Lower lobe of right lung (tissue), 2 donors: ENCODE data around the gene PTBP2. TPM values are rescaled to one million over a fixed set of nuclear protein-coding genes. Genes with fewer than 3 reads are reported as not detected.

Source experiments
- ATAC-seq, 2 donors: fragments of 200-7000 bp; cut with Tn5 transposase; one replicate each; pipeline ENCODE4 v1.9.1; 2020 to 2022; ENCODE audit warnings: mild to moderate bottlenecking in 2 of 2, moderate library complexity in 2 of 2
- DNase-seq: peaks from one replicate; pipeline ENCODE4 v3.0.0-alpha.2; 2020
- H3K27ac ChIP-seq: fragments of 200-600 bp; one replicate; pipeline ENCODE4 v1.8.0; 2022
- H3K27me3 ChIP-seq: fragments of 200-600 bp; one replicate; pipeline ENCODE4 v1.8.0; 2022; ENCODE audit warnings: low read depth
- H3K36me3 ChIP-seq: fragments of 200-600 bp; one replicate; pipeline ENCODE4 v1.8.0; 2022; ENCODE audit warnings: mild to moderate bottlenecking
- H3K4me1 ChIP-seq: fragments of 200-600 bp; one replicate; pipeline ENCODE4 v1.8.0; 2022
- H3K4me3 ChIP-seq: fragments of 200-600 bp; one replicate; pipeline ENCODE4 v1.8.0; 2022; ENCODE audit warnings: mild to moderate bottlenecking
- H3K9me3 ChIP-seq: fragments of 200-600 bp; one replicate; pipeline ENCODE4 v1.8.0; 2022
- CTCF ChIP-seq: fragments of 200-600 bp; IDR thresholded peaks from one replicate; pipeline ENCODE4 v1.8.0; 2022; ENCODE audit warnings: antibody characterized with exemption, mild to moderate bottlenecking
- intact Hi-C: fragments of 100-400 bp; cut with DNase I; formaldehyde crosslinking; loops from one replicate; pipeline ENCODE4 v1.11.0; 2022
- total RNA-seq: library from RNA; stranded (reverse); fragmentation: NEBNext Ultra II Directional; extraction: Animal tissue kit (Norgen Biotek cat#: 25700); gene quantifications from one replicate; pipeline ENCODE4 v1.2.1, GENCODE V29; 2021
- donor health status: DM: no; HTN: yes; CAD: no; lungs with severe emphysema.

PTBP2 gene
- total RNA-seq, 1 donor from 2014 or later, result 12.8 TPM

DNA sequence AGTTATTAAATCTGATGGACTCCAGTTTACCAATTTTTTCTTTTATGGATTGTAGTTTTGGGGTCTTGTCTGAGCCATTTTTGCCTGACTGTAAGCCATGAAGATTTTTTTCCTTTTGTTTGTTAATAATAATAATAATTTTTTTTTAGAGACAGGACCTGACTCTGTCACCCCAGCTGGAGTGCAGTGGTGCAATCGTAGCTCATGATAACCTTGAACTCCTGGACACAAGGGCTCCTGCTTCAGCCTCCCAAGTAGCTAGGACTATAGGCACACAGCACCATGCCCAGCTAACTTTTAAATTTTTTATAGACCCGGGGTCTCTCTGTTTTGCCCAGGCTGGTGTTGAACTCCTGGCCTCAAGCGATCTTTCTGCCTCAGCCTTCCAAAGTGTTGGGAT, 6.3 kb downstream of the PTBP2 start:
- peaks cover 9% of the 10 kb centered on the region for H3K36me3 ChIP-seq
- ATAC-seq (no peak), DNase-seq (no peak)
- no peak for TF ChIP-seq CTCF
- H3K4me1 ChIP-seq, result peaks cover 31% of the 10 kb centered on the region
- no peaks in the 10 kb centered on the region for H3K27me3 ChIP-seq
- intact Hi-C loops, result no loop called here
- no peak overlapping the region for H3K27ac ChIP-seq
- H3K9me3 ChIP-seq, result no peaks in the 10 kb centered on the region
- no peak overlapping the region for H3K4me3 ChIP-seq

DNA sequence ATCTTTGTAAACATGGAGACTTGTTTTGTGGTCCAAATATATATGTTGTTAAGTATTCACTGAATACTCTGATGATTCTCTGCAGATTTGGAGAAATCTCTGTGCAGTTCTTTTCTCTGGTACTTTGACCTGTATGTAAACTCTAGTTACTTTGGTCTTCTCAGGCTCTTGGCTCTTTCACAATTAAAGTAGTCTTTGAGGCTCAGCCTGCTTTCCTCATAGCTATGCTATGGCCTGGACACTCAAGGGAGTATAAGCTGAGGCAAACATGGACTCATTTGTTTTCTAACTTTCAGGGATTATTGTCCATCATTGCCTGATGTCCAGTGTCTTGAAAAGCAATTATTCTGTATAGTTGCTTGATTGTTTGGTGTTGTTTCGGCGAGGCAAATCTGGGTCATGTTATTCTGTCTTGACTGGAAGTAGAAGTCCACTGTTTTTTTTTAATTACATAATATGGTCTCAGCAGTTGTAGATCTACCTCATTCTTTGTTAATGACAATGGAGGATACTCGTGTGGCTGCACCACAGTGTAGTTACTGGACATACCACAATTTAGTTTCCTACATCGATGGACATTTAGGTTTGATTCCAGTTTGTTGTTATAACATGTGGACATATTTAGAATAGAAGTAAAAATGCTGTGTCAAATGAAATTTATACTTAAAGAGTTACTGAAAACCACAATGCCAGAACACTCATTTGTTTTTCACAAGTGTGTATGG, 9.2 kb downstream of the PTBP2 start:
- intact Hi-C loops, result no loop called here
- peaks cover 18% of the 10 kb centered on the region for H3K4me1 ChIP-seq

GRCh38 chr1:96741335-96741734, 19.8 kb downstream of the PTBP2 start:
- H3K27ac ChIP-seq, result no peak overlapping the region
- DNase-seq (no peak), ATAC-seq (no peak)
- no peak overlapping the region for H3K4me3 ChIP-seq
- H3K36me3 ChIP-seq, result peaks cover 4% of the 10 kb centered on the region
- TF ChIP-seq CTCF, result no peak
- H3K27me3 ChIP-seq, result no peaks in the 10 kb centered on the region
- intact Hi-C loops, result no loop called here
- no peaks in the 10 kb centered on the region for H3K4me1 ChIP-seq
- H3K9me3 ChIP-seq, result no peaks in the 10 kb centered on the region

More for the DNA sequence above, 9.2 kb downstream of the PTBP2 start:
- no peaks in the 10 kb centered on the region for H3K9me3 ChIP-seq
- peaks cover 14% of the 10 kb centered on the region for H3K36me3 ChIP-seq
- H3K27me3 ChIP-seq, result no peaks in the 10 kb centered on the region
- no peak overlapping the region for H3K4me3 ChIP-seq
- TF ChIP-seq CTCF, result no peak
- no peak for ATAC-seq
- H3K27ac ChIP-seq, result no peak overlapping the region
- no peak for DNase-seq

GRCh38 chr1:96746440-96747420, 25.1 kb downstream of the PTBP2 start:
- ATAC-seq (no peak), DNase-seq (no peak)
- H3K9me3 ChIP-seq, result no peaks in the 10 kb centered on the region
- no peak overlapping the region for H3K4me3 ChIP-seq
- H3K4me1 ChIP-seq, result peaks cover 7% of the 10 kb centered on the region
- intact Hi-C loops, result no loop called here
- no peaks in the 10 kb centered on the region for H3K27me3 ChIP-seq
- TF ChIP-seq CTCF, result no peak
- H3K27ac ChIP-seq, result no peak overlapping the region
- peaks cover 3% of the 10 kb centered on the region for H3K36me3 ChIP-seq

DNA sequence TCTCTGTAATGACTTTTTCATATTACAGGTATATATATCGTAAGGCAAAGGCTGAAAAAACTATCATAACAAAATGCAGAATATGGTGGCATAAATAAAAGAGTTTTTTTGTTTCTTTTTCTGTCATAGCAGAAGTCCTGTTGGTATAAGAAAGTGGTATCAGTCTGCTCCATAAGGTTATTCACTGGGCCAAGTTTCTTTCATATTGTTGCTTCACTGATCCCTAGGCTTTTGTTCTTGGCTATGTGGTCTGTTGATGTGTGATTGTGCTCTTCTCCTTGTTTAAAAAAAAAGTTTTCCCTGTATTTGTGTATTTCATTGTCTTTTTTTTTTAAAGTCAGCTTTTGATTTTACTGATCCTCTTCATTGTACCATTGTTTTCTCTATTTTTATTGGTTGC, 26.0 kb downstream of the PTBP2 start:
- no peaks in the 10 kb centered on the region for H3K27me3 ChIP-seq
- H3K4me3 ChIP-seq, result no peak overlapping the region
- no peak overlapping the region for H3K27ac ChIP-seq
- no peak for TF ChIP-seq CTCF
- ATAC-seq (no peak), DNase-seq (no peak)
- no peaks in the 10 kb centered on the region for H3K9me3 ChIP-seq
- intact Hi-C loops, result no loop called here
- peaks cover 11% of the 10 kb centered on the region for H3K36me3 ChIP-seq
- peaks cover 7% of the 10 kb centered on the region for H3K4me1 ChIP-seq
